ENCODE results near the gene FYTTD1. TPM values are rescaled to one million over a fixed set of nuclear protein-coding genes. Genes with fewer than 3 reads are reported as not detected.
"Not testable (repeated sequence)": the region's sequence is repeated elsewhere in the genome, so short reads cannot be mapped to it uniquely, and the experiment has no call there.

FYTTD1 gene
- polyA plus RNA-seq, 1 donor from 2014 or later: 87.0 TPM

DNA sequence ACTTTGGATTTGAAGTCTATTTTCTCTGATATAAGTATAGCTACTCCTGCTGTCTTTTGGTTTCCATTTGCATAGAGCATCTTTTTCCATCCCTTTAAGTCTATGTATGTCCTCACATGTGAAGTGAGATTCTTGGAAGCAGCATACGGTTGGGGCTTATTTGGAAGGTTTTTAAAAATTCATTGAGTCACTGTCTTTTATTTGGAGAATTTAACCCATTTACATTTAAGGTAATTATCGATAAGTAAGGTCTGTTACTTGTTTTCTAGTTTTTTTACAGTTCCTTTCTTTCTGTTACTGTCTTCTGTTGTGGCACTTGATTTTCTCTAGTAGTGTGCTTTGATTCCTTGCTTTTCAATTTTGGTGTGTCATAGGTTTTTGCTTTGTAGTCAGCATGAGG lies 26.9 kb upstream of the FYTTD1 start:
- H3K9me3 ChIP-seq (ENCODE audit: low read length): no peaks in the 10 kb centered on the region
- no peaks in the 10 kb centered on the region for H3K9me2 ChIP-seq (ENCODE audit: insufficient read depth, low read length)
- H3K9ac ChIP-seq (ENCODE audit: low read length): no peak overlapping the region
- H3K79me2 ChIP-seq (replicated peaks; ENCODE audit: insufficient read depth, low read length): no peaks in the 10 kb centered on the region
- TF ChIP-seq SMC3 (conservative IDR thresholded peaks at IDR 0.05; ENCODE audit: poor library complexity) (no peak), MXI1 (conservative IDR thresholded peaks at IDR 0.05; ENCODE audit: poor library complexity, severe bottlenecking) (no peak), TAF1 (IDR thresholded peaks at IDR 0.05; ENCODE audit: low read depth) (no peak), POLR2AphosphoS5 (IDR thresholded peaks at IDR 0.05) (no peak), EP300 (conservative IDR thresholded peaks at IDR 0.05; ENCODE audit: poor library complexity, severe bottlenecking) (no peak), EZH2 (IDR thresholded peaks at IDR 0.05; ENCODE audit: borderline replicate concordance, insufficient read depth, low read length, poor library complexity, severe bottlenecking) (no peak), RAD21 (conservative IDR thresholded peaks at IDR 0.05) (no peak)
- TF ChIP-seq, protein P1, sequence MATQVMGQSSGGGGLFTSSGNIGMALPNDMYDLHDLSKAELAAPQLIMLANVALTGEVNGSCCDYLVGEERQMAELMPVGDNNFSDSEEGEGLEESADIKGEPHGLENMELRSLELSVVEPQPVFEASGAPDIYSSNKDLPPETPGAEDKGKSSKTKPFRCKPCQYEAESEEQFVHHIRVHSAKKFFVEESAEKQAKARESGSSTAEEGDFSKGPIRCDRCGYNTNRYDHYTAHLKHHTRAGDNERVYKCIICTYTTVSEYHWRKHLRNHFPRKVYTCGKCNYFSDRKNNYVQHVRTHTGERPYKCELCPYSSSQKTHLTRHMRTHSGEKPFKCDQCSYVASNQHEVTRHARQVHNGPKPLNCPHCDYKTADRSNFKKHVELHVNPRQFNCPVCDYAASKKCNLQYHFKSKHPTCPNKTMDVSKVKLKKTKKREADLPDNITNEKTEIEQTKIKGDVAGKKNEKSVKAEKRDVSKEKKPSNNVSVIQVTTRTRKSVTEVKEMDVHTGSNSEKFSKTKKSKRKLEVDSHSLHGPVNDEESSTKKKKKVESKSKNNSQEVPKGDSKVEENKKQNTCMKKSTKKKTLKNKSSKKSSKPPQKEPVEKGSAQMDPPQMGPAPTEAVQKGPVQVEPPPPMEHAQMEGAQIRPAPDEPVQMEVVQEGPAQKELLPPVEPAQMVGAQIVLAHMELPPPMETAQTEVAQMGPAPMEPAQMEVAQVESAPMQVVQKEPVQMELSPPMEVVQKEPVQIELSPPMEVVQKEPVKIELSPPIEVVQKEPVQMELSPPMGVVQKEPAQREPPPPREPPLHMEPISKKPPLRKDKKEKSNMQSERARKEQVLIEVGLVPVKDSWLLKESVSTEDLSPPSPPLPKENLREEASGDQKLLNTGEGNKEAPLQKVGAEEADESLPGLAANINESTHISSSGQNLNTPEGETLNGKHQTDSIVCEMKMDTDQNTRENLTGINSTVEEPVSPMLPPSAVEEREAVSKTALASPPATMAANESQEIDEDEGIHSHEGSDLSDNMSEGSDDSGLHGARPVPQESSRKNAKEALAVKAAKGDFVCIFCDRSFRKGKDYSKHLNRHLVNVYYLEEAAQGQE (IDR thresholded peaks at IDR 0.05; ENCODE audit: borderline replicate concordance): no peak
- TF ChIP-seq, protein P2, sequence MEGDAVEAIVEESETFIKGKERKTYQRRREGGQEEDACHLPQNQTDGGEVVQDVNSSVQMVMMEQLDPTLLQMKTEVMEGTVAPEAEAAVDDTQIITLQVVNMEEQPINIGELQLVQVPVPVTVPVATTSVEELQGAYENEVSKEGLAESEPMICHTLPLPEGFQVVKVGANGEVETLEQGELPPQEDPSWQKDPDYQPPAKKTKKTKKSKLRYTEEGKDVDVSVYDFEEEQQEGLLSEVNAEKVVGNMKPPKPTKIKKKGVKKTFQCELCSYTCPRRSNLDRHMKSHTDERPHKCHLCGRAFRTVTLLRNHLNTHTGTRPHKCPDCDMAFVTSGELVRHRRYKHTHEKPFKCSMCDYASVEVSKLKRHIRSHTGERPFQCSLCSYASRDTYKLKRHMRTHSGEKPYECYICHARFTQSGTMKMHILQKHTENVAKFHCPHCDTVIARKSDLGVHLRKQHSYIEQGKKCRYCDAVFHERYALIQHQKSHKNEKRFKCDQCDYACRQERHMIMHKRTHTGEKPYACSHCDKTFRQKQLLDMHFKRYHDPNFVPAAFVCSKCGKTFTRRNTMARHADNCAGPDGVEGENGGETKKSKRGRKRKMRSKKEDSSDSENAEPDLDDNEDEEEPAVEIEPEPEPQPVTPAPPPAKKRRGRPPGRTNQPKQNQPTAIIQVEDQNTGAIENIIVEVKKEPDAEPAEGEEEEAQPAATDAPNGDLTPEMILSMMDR (IDR thresholded peaks at IDR 0.05; ENCODE audit: poor library complexity, severe bottlenecking): no peak
- no peaks in the 10 kb centered on the region for H3F3A ChIP-seq (ENCODE audit: insufficient read depth, low read length, poor library complexity, severe bottlenecking)
- H3K27ac ChIP-seq (ENCODE audit: low read length): no peak overlapping the region
- no peaks in the 10 kb centered on the region for H3K27me3 ChIP-seq (ENCODE audit: insufficient read depth, low read depth, low read length)
- no peak overlapping the region for H3K4me3 ChIP-seq (ENCODE audit: low read length)
- H2AFZ ChIP-seq (ENCODE audit: low read depth, low read length): no peak overlapping the region
- no peaks in the 10 kb centered on the region for H4K20me1 ChIP-seq (ENCODE audit: insufficient read depth)
- no peaks in the 10 kb centered on the region for H3K36me3 ChIP-seq (ENCODE audit: insufficient read depth, low read length)
- no peak overlapping the region for H3K4me2 ChIP-seq (ENCODE audit: low read length)

DNA sequence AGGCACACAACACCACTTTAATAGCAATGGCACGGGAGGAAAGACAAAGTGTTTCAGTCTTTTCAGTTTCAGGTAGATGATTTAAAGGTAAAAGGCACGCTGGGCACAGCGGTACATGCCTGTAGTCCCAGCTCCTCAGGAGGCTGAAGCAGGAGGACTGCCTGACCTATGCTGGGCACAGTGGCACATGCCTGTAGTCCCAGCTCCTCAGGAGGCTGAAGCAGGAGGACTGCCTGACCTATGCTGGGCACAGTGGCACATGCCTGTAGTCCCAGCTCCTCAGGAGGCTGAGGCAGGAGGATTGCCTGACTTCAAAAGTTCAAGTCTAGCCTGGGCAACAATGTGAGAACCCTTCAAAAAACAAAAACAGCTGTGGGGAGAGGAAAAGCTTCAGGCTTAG lies 21.8 kb upstream of the FYTTD1 start:
- H3K36me3 ChIP-seq (ENCODE audit: insufficient read depth, low read length); H3F3A ChIP-seq (ENCODE audit: insufficient read depth, low read length, poor library complexity, severe bottlenecking); H3K9me2 ChIP-seq (ENCODE audit: insufficient read depth, low read length); H3K27ac ChIP-seq (ENCODE audit: low read length); H3K9ac ChIP-seq (ENCODE audit: low read length); H3K9me3 ChIP-seq (ENCODE audit: low read length); H3K27me3 ChIP-seq (ENCODE audit: insufficient read depth, low read depth, low read length); H3K4me3 ChIP-seq (ENCODE audit: low read length); H3K79me2 ChIP-seq (replicated peaks; ENCODE audit: insufficient read depth, low read length); H2AFZ ChIP-seq (ENCODE audit: low read depth, low read length); H3K4me2 ChIP-seq (ENCODE audit: low read length); H4K20me1 ChIP-seq (ENCODE audit: insufficient read depth): not testable (repeated sequence)

DNA sequence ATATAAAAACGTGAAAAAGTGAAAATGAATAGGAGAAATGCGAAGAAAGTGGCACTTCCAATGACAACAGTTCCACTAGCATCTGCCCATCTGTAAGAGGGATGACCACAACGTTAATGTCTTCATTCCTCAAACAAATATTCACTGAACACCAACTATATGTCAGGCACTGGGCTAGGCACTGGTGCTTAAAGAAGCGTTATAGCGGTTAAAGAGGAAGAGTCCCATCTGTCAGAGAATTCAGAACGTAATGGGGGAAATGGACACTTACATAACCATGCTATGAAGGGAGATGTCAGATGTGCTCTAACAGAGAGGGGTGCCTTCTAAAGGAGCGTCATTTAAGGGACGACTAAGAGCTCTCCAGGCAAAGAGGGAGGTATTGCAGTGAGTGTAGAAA lies 21.2 kb upstream of the FYTTD1 start:
- no peaks in the 10 kb centered on the region for H3K9me3 ChIP-seq (ENCODE audit: low read length)
- H2AFZ ChIP-seq (ENCODE audit: low read depth, low read length): no peak overlapping the region
- no peak overlapping the region for H3K9ac ChIP-seq (ENCODE audit: low read length)
- no peaks in the 10 kb centered on the region for H3K27me3 ChIP-seq (ENCODE audit: insufficient read depth, low read depth, low read length)
- no peak overlapping the region for H3K27ac ChIP-seq (ENCODE audit: low read length)
- no peaks in the 10 kb centered on the region for H3K9me2 ChIP-seq (ENCODE audit: insufficient read depth, low read length)
- H3K4me3 ChIP-seq (ENCODE audit: low read length): no peak overlapping the region
- H3K4me2 ChIP-seq (ENCODE audit: low read length): no peak overlapping the region
- TF ChIP-seq, protein P2 (IDR thresholded peaks at IDR 0.05; ENCODE audit: poor library complexity, severe bottlenecking): no peak
- TF ChIP-seq TAF1 (IDR thresholded peaks at IDR 0.05; ENCODE audit: low read depth) (no peak), EP300 (conservative IDR thresholded peaks at IDR 0.05; ENCODE audit: poor library complexity, severe bottlenecking) (no peak), POLR2AphosphoS5 (IDR thresholded peaks at IDR 0.05) (no peak), MXI1 (conservative IDR thresholded peaks at IDR 0.05; ENCODE audit: poor library complexity, severe bottlenecking) (no peak), SMC3 (conservative IDR thresholded peaks at IDR 0.05; ENCODE audit: poor library complexity) (no peak), RAD21 (conservative IDR thresholded peaks at IDR 0.05) (no peak), EZH2 (IDR thresholded peaks at IDR 0.05; ENCODE audit: borderline replicate concordance, insufficient read depth, low read length, poor library complexity, severe bottlenecking) (no peak)
- TF ChIP-seq, protein P1 (IDR thresholded peaks at IDR 0.05; ENCODE audit: borderline replicate concordance): no peak
- no peaks in the 10 kb centered on the region for H3K36me3 ChIP-seq (ENCODE audit: insufficient read depth, low read length)
- H3K79me2 ChIP-seq (replicated peaks; ENCODE audit: insufficient read depth, low read length): peaks cover 2% of the 10 kb centered on the region
- H4K20me1 ChIP-seq (ENCODE audit: insufficient read depth): no peaks in the 10 kb centered on the region
- no peaks in the 10 kb centered on the region for H3F3A ChIP-seq (ENCODE audit: insufficient read depth, low read length, poor library complexity, severe bottlenecking)

Measured in neural cell (in vitro differentiated cells).